ENCODE results near the gene TKT. TPM values are rescaled to one million over a fixed set of nuclear protein-coding genes. Genes with fewer than 3 reads are reported as not detected.

The TKT gene
- total RNA-seq, 1 donor: 1,326 TPM

DNA sequence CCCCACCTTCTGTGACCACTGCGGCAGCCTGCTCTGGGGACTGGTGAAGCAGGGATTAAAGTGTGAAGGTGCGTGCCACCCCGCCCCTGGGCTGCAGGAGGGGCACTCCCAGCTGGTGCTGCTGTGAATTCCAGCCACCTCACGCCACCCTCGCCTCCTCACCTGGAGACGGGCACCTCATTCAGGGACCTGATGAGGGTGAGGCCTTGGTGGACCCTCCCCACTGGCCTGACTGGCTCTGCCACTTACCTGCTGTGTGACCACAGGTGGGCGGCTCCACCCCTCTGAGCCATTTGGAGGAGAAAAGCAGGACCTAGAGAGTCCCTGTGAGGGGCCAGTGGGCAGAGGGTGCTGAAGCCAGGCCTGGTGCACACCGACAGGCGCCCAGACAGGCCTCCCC lies 72.3 kb downstream of the TKT start:
- DNase-seq (ENCODE audit: low read depth in 2 of 3, low spot score in 2 of 3): no peak

DNA sequence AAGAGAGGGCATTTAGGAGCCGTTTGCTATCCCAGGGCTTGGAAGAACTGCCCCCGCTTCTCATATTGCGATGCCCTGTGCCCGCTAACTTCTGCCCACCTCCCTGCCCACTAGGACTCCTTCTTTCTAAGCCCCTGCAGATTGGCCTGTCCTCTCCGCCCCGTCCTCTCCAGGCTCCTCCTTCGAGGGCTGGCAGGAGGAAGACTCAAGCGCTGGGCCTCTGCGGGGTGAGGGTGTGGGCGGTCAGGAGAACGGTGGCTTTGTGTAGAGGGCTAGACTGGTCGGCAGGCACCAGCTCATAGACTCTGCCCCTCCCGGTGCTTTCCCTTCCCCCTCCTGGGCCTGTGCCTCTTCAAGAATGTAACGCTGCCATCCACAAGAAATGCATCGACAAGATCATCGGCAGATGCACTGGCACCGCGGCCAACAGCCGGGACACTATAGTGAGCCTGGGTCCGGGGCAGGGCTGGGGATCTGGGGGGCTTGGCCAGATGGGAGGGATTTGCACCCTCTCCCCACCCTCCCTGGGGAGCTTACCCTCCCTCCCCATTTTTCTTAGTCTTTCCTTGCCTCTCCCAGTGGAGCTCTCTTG lies 73.0 kb downstream of the TKT start:
- no peak for DNase-seq (ENCODE audit: low read depth in 2 of 3, low spot score in 2 of 3)

DNA sequence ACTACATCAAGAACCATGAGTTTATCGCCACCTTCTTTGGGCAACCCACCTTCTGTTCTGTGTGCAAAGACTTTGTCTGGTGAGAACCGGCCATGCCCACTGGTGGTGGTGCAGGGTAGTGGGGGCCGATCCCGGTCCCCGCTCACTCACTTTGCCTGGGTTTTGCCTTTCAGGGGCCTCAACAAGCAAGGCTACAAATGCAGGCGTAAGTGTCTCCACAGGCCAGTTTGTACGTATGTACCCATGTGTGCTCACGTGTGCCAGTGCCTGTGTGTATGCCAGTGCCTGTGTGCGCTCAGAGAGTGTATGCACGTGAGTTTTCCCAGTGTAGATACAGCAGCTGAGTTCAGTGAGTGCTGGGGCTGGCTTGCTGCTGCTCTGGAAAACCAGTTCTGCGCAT lies 74.3 kb downstream of the TKT start:
- DNase-seq (ENCODE audit: low read depth in 2 of 3, low spot score in 2 of 3): no peak

DNA sequence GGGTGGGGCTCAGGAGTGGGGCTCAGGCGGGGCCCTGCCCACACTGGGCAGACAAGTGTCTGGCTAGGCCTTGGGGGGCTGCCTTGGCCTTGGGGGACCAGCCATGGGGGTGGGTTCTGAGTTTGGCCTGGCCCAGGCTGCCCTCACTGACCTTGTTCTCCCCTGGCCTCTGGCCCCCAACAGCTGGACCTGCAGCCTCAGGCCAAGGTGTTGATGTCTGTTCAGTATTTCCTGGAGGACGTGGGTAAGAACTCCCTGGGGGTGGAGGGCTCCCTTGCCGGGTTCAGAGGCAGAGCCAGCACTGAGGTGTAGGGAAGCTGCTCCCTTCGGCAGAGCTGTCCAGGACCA lies 74.8 kb downstream of the TKT start:
- DNase-seq (ENCODE audit: low read depth in 2 of 3, low spot score in 2 of 3): no peak

DNA sequence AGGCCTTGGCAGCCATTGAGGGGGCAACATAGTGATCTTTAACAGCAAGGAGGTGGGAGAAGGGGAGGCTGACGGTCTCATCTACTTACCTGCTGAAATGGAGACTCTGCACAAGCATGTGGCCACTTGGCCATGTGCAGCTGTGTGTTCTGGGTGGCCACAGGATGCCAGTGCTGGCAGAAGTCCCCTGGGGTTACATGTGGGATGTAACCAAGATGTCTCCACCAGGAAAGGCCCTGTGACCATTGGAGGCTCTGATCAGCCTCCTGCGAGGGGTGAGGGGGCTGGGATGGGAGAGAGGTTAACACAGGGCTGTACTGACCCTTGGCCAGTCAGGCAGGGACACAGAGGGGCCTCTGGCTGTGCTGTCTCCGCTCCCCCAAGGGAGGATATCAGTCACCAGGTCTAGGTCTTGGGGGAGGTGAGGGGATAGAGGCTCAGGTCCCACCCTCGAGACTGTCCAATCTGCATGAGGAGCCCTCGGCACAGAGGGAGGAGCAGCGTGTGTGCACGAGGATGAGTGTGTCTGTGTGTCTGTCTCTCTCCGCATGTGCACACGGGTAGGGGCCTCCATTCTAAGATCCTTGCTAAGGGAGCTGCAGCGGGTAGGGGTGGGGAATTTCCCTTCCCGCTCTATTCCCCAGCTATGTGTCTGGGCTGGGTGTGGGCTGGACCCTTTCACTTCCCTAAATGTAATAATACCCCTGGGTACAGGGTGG lies 75.4 kb downstream of the TKT start:
- DNase-seq (ENCODE audit: low read depth in 2 of 3, low spot score in 2 of 3): peak in 1 of 3 donors; percentile 22

DNA sequence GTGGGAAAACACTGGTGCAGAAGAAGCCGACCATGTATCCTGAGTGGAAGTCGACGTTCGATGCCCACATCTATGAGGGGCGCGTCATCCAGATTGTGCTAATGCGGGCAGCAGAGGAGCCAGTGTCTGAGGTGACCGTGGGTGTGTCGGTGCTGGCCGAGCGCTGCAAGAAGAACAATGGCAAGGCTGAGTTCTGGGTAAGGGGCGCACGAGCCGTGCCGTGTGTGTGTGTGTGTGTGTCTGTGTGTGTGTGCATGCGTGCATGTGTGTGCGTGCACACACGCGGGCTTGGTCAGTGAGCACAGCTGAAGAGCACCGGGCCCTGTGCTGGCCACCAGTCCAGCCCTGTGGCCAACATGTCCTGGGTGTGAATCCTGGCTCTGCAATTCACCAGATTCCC lies 76.2 kb downstream of the TKT start:
- DNase-seq (ENCODE audit: low read depth in 2 of 3, low spot score in 2 of 3): no peak

DNA sequence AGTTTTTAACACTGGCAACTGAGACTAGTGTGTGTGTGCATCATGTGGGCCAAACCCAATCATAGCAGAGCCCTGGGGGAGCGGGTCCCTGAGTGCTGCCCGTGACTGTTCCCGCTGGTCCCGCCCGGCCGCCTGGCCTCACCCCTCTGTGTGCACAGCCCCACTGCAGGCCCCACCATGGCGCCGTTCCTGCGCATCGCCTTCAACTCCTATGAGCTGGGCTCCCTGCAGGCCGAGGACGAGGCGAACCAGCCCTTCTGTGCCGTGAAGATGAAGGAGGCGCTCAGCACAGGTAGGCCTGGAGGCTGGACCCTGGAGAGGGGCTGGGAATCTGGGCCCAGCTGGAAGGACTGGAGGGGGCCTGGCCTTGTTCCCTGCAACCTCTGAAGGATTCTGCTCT lies 77.6 kb downstream of the TKT start:
- DNase-seq (ENCODE audit: low read depth in 2 of 3, low spot score in 2 of 3): no peak

DNA sequence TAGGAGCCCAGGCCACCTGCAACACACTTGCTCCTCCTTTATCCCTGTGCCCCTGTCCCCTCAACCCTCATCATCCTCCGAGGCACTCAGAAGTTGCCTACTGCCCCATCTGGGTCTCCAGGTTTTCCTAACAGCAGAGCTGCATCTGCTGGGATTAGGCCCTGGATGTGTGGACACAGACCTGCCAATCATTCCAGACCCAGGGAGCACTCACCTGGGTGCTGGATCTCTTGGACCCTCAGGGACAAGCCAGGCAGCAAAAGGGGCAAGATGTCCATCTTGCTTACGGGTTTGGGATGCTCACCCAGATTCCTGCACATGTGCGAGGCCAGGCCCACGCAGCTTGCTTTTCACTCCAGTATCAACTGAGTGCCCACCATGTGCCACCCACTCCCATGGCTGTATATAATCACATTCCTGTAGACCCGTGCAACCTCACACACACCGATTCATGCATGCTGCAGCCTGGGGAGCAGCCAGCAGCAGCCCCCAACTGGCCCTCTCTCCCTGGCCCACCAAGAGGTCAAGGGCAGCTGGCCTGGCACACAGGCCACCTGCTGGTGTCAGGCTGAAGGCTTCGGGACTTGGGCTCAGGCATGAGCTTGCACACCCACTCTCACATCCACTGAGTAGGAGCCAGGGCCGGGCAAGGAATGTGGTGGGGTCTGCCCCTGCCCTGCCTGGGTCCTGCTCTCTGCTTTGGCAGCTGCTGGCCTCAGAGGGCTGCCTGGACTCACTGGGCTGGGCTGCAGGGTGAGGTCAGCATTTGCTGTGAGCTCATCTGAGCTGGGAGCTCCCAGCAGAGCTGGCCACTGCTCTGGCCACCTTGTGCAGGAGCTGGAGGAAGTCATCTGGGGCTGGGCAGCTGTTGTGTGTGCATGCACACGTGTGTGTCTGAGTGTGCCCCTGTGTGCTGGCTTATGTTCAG lies 79.9 kb downstream of the TKT start:
- DNase-seq (ENCODE audit: low read depth in 2 of 3, low spot score in 2 of 3): no peak

Small RNA genes lying within 50 kb of the gene (small RNA-seq; reads per million reads assigned to genes)
- gene RF00019: not detected

Other genes starting within 250 kb of the TKT start
- gene SFMBT1, start 209.9 kb downstream of the TKT start, total RNA-seq: 1.9 TPM
- gene RFT1, start 125.6 kb downstream of the TKT start, total RNA-seq: 14.0 TPM
- 5.7 TPM for gene PRKCD, start 94.8 kb downstream of the TKT start, total RNA-seq
- gene DCP1A, start 91.5 kb upstream of the TKT start, total RNA-seq: 36.9 TPM
- 0.81 TPM for gene CACNA1D, start 238.6 kb upstream of the TKT start, total RNA-seq

Measured in hematopoietic multipotent progenitor cell (in vitro differentiated cells).